Effector CD4-positive, alpha-beta T cell (primary cell): ENCODE data around the gene EPHB4.
"Not testable (repeated sequence)": the region's sequence is repeated elsewhere in the genome, so short reads cannot be mapped to it uniquely, and the experiment has no call there.

Experiments
- DNase-seq: peaks from one replicate; pipeline ENCODE4 v3.0.0-alpha.2; 2020

Gene EPHB4

GRCh38 chr7:100785878-100786277 is 41.4 kb downstream of the EPHB4 start:
- no peak for DNase-seq

GRCh38 chr7:100783804-100784203 is 43.5 kb downstream of the EPHB4 start:
- no peak for DNase-seq

DNA sequence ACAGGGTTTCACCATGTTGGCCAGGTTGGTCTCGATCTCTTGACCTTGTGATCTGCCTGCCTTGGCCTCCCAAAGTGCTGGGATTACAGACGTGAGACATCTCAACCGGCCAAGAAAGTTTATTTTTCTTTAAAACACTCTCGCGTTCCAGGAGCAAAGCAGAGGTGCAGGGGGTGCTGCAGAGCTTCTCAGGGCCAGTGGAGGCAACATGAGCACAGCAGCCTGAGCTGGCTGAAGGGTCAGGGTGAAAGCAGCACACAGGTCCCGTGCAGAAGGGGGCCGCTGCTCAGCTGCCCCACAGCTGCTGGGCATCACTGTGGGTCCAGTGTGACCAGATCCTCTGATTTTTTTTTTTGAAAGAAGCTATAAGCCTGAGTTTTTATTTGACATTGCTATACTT is 46.1 kb downstream of the EPHB4 start:
- DNase-seq, result no peak

DNA sequence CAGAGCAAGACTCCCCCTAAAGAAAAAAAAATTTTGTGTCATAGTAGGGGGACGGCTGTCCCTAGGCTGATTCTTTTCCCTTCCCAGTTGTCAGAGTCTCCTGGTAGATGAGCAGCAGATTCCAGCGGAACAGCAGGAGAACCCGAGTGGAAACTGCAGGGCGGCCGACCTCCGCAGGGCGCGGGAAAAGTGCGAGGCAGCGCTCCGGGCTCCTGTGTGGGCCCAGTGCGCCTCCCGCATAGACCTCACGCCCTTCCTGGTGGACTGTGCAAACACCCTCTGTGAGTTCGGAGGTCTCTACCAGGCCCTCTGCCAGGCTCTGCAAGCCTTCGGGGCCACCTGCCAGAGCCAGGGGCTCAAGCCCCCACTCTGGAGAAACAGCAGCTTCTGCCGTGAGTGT is 48.0 kb downstream of the EPHB4 start:
- no peak for DNase-seq

DNA sequence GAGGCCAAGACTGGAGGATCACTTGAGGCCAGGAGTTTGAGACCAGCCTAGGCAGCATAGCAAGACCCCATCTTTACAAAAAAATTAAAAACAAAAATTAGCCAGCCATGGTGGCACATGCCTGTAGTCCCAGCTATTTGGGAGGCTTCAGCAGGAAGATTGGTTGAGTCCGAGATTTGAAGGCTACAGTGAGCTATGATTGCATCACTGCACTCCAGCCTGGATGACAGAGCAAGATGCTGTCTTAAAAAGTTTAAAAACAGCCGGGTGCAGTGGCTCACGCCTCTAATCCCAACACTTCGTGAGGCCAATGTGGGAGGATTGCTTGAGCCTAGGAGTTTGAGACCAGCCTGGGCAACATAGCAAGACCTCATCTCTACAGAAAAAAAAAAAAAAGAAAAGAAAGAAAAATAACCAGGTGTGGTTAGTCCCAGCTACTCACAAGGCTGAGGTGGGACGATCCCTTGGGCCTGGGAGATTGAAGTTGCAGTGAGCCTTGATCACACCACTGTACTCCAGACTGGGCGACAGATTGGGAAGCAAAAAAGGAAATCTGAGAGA is 49.2 kb downstream of the EPHB4 start:
- DNase-seq, result no peak

DNA sequence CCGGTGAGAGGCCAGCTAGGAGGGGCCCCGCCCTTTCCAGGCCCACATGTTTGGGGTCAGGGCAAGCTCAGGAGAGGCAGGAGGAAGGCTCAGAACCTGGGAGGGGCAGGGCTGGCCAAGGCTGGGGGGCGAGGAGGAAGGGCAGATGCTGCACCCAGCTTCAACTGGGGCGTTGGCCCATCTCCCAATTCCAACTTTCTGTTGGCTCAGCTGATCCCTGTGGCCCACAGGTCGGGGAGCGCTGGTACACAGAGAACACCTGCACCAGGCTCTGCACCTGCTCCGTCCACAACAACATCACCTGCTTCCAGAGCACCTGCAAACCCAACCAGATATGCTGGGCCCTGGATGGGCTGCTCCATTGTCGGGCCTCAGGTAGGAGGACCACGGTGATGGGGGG is 53.8 kb downstream of the EPHB4 start:
- no peak for DNase-seq

DNA sequence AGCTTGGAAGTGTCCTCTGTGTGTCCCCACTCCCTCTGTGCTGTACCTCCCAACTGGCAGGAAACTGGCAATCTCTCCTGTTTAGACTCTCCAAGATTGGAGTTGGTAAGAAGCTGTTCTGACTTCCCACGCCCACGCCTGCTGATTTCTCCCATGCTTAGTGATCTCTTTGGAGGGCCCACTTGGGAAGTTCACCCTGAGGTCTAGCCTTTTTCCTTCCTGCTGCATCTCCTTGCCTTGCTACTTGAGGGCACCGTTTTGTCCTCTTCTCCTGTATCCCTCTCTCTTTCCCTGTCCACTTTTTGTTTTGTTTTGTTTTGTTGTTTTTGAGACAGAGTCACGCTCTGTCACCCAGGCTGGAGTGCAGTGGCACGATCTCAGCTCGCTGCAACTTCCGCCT is 58.5 kb downstream of the EPHB4 start:
- DNase-seq, result no peak

DNA sequence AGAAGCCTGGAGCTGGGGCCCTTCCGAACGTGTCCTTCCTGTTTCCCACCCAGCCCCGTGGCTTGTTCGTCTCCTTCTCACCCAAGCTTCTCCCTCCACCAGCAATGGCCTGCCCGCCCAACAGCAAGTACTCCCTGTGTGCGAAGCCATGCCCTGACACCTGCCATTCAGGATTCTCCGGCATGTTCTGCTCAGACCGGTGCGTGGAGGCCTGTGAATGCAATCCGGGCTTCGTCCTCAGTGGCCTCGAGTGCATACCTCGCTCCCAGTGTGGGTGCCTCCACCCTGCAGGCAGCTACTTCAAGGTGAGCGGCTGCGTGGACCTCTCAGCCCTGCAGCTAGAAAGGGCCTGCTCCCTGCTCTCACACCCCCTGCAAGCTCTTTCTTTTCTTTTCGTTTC is 62.1 kb downstream of the EPHB4 start:
- DNase-seq, result no peak

DNA sequence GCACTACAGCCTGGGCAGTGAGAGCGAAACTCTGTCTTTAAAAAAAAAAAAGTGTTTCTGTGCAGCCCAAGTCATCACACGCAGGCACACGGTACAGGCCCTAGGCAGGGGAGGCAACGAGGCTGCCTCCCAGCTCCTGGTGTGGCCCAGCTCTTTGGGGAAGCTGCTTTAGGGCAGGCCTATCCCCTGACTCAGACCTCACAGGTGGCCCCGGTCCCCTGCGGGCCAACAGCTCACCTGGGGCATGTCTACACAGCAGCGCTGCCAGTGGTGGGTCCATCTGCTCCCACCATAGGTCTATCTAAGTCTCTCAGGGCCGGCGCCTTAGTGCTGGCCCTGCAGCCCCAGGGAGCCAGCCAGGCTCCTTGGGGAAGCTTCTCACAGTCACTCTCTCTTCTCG is 62.5 kb downstream of the EPHB4 start:
- DNase-seq, result no peak

GRCh38 chr7:100763556-100764140 is 63.7 kb downstream of the EPHB4 start:
- no peak for DNase-seq

DNA sequence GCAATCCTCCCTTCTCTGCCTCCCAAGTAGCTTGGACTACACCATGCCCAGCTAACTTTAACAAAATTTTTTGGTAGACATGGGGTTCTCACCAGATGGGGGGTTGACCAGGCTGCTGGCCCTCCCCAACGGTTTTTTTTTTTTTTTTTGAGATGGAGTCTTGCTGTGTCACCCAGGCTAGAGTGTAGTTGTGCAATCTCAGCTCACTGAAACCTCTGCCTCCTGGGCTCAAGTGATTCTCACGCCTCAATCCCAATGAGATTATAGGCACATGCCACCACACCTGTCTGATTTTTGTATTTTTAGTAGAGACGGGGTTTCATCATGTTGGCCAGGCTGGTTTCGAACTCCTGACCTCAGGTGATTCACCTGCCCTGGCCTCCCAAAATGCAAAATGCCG is 64.5 kb downstream of the EPHB4 start:
- not testable (repeated sequence) for DNase-seq

DNA sequence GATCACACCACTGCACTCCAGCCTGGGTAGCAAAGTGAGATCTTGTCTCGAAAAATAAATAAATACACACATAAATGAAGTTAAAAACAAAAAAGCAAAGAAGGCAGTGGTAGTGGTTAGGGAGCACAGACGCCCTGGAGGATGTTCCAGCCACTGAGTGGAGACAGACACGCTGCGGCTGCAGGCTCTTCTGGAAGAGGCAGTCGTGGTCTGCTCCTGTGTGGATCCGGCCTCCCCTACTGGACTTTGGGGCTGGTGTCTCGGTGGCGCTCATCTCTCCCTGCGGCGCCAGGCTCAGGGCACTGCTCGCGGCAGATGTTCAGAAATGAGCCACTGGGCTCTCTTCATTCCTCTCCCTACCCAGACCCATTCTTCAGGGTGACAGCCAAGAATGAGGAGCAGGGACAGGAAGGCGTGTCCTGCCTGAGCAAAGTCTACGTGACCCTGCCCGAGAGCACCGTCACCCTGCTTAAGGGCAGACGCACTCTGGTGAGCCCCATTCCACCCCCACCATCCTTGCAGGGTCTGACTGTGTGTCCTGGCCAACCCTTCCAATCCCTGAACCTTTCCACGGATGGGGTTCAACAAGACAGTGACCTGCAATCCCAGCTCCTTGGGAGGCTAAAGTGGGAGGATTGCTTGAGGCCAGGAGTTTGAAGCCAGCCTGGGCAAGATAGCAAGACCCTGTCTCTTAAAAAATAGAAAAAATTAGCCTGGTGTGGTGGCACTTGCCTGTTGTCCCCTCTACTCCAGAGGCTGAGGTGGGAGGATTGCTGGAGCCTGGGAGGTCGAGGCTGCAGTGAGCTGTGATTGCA is 67.8 kb downstream of the EPHB4 start:
- no peak for DNase-seq

GRCh38 chr7:100753750-100754149 is 73.6 kb downstream of the EPHB4 start:
- DNase-seq, result no peak

DNA sequence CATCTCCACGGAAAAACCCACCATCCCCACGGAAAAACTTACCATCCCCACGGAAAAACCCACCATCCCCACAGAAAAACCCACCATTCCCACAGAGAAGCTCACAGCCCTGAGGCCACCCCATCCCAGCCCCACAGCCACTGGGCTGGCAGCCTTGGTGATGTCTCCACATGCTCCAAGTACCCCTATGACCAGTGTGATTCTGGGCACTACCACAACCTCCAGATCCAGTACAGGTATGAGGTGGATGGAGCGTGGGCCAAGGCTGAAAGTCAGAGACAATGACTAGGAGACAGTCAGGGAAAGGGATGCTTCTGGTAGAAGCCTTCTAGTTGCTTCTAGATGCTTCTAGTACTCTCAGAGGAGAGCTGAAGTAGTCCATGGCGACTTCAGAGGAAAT is 74.3 kb downstream of the EPHB4 start:
- no peak for DNase-seq
